H7 (cell line): ENCODE data around the gene PCNX1. TPM values are rescaled to one million over a fixed set of nuclear protein-coding genes. Genes with fewer than 3 reads are reported as not detected.
"Not testable (repeated sequence)": the region's sequence is repeated elsewhere in the genome, so short reads cannot be mapped to it uniquely, and the experiment has no call there.

Source experiments
- DNase-seq: peaks from one replicate; pipeline ENCODE4 v3.0.0; 2012
- H3K27me3 ChIP-seq: 2 replicates; pipeline ENCODE4 v1.6.0; 2011; ENCODE audit warnings: mild to moderate bottlenecking, low read length; ENCODE audit not compliant: control insufficient read depth, insufficient read depth
- H3K36me3 ChIP-seq: replicated peaks from 2 replicates; pipeline ENCODE4 v1.5.1; 2011; ENCODE audit warnings: low read length; ENCODE audit not compliant: control insufficient read depth, insufficient read depth
- H3K4me3 ChIP-seq: 2 replicates; pipeline ENCODE4 v1.5.1; 2011; ENCODE audit warnings: low read depth, mild to moderate bottlenecking, control low read depth, low read length, moderate library complexity; ENCODE audit not compliant: insufficient read depth
- total RNA-seq: library from RNA; depleted of rRNA; stranded (reverse); fragments of >200 nt; shearing (Covaris generic); gene quantifications from 2 replicates; pipeline ENCODE4 v1.2.3, GENCODE V29; 2014; rRNA removed

Gene PCNX1
- total RNA-seq, 1 experiment from 2014 or later: 29.1 TPM

- DNase-seq: no peak
- Histone ChIP-seq H3K36me3 (no peaks in the 10 kb centered on the region), H3K4me3 (no peak overlapping the region), H3K27me3 (no peaks in the 10 kb centered on the region)
These were observed 236.4 kb downstream of the PCNX1 start for GRCh38 chr14:71143381-71144290.

- not testable (repeated sequence) for DNase-seq, H3K27me3 ChIP-seq, H3K4me3 ChIP-seq, H3K36me3 ChIP-seq
These were observed 240.1 kb downstream of the PCNX1 start for GRCh38 chr14:71147335-71147734.

- no peak for DNase-seq
- Histone ChIP-seq H3K36me3 (no peaks in the 10 kb centered on the region; the same call in 1 of the 2 replicates), H3K4me3 (no peak overlapping the region), H3K27me3 (no peaks in the 10 kb centered on the region)
These were observed 241.4 kb downstream of the PCNX1 start for GRCh38 chr14:71148627-71149026.

GRCh38 chr14:71150737-71151136, 243.5 kb downstream of the PCNX1 start:
- no peak overlapping the region for H3K4me3 ChIP-seq
- no peaks in the 10 kb centered on the region; the same call in 1 of the 2 replicates for H3K36me3 ChIP-seq
- H3K27me3 ChIP-seq: no peaks in the 10 kb centered on the region
- DNase-seq: no peak

GRCh38 chr14:71155743-71156142, 248.5 kb downstream of the PCNX1 start:
- no peak overlapping the region for H3K4me3 ChIP-seq
- no peak for DNase-seq
- H3K27me3 ChIP-seq: no peaks in the 10 kb centered on the region
- no peaks in the 10 kb centered on the region for H3K36me3 ChIP-seq

- no peaks in the 10 kb centered on the region for H3K27me3 ChIP-seq
These were observed 256.0 kb downstream of the PCNX1 start for GRCh38 chr14:71163050-71163841.

GRCh38 chr14:71163842-71164629, 256.8 kb downstream of the PCNX1 start:
- DNase-seq: no peak
- H3K27me3 ChIP-seq: no peaks in the 10 kb centered on the region
- H3K36me3 ChIP-seq: no peaks in the 10 kb centered on the region
- no peak overlapping the region for H3K4me3 ChIP-seq

More at GRCh38 chr14:71163050-71163841, 256.0 kb downstream of the PCNX1 start:
- no peak for DNase-seq
- Histone ChIP-seq H3K4me3 (no peak overlapping the region), H3K36me3 (no peaks in the 10 kb centered on the region)

Other genes with a start within 250 kb of the PCNX1 start
- 12.6 TPM in 2 replicates for gene MAP3K9, start 97.9 kb upstream of the PCNX1 start, total RNA-seq